NB4 (cell line): ENCODE data around the gene OR7A10.
"Not testable (repeated sequence)": the region's sequence is repeated elsewhere in the genome, so short reads cannot be mapped to it uniquely, and the experiment has no call there.

ENCODE experiments used
- DNase-seq: peaks from one replicate; pipeline ENCODE4 v3.0.0; 2010; ENCODE audit warnings: low read depth
- H3K4me3 ChIP-seq: one replicate; pipeline ENCODE4 v1.5.1; 2011; ENCODE audit warnings: mild to moderate bottlenecking, low read depth, low read length, moderate library complexity
- CTCF ChIP-seq: IDR thresholded peaks from one replicate; pipeline ENCODE4 v1.5.1; 2012; ENCODE audit warnings: low read depth, low read length
- MAX ChIP-seq: IDR thresholded peaks from 2 replicates; pipeline ENCODE4 v1.6.1; 2011; ENCODE audit warnings: low read depth, low read length
- MYC ChIP-seq: IDR thresholded peaks from 2 replicates; pipeline ENCODE4 v1.6.1; 2011; ENCODE audit warnings: low read depth, low read length
- POLR2A ChIP-seq: IDR thresholded peaks from 2 replicates; pipeline ENCODE4 v1.6.1; 2011; ENCODE audit warnings: mild to moderate bottlenecking; ENCODE audit not compliant: insufficient read length; ENCODE audit errors: extremely low read depth

OR7A10 gene

GRCh38 chr19:14804765-14805164 is 44.0 kb downstream of the OR7A10 start:
- no peak for DNase-seq
- no peak overlapping the region for H3K4me3 ChIP-seq
- TF ChIP-seq MYC: no peak
- no peak for TF ChIP-seq POLR2A
- no peak for TF ChIP-seq MAX
- TF ChIP-seq CTCF: no peak

- no peak for DNase-seq
- no peak for TF ChIP-seq POLR2A
- no peak for TF ChIP-seq MAX
- TF ChIP-seq MYC: no peak
- TF ChIP-seq CTCF: no peak
Measured at GRCh38 chr19:14798760-14799159, 50.0 kb downstream of the OR7A10 start.

GRCh38 chr19:14796021-14796420 is 52.7 kb downstream of the OR7A10 start:
- no peak for DNase-seq
- H3K4me3 ChIP-seq: no peak overlapping the region
- TF ChIP-seq MAX (no peak), POLR2A (no peak), MYC (no peak), CTCF (no peak)

More at GRCh38 chr19:14798760-14799159, 50.0 kb downstream of the OR7A10 start:
- no peak overlapping the region for H3K4me3 ChIP-seq

- DNase-seq: peak; percentile 67
- H3K4me3 ChIP-seq: no peak overlapping the region
- TF ChIP-seq MAX: no peak
- no peak for TF ChIP-seq POLR2A
- no peak for TF ChIP-seq MYC
- no peak for TF ChIP-seq CTCF
Measured at GRCh38 chr19:14795078-14795721, 53.5 kb downstream of the OR7A10 start.

- H3K4me3 ChIP-seq, DNase-seq: not testable (repeated sequence)
Measured at GRCh38 chr19:14792250-14792649, 56.5 kb downstream of the OR7A10 start.
